ENCODE measurements around the gene SYPL1. TPM values are rescaled to one million over a fixed set of nuclear protein-coding genes. Genes with fewer than 3 reads are reported as not detected.

Gene SYPL1
- total and polyA plus RNA-seq, 2 donors (not counting 3 experiments of a cell fraction or from before 2014, with no cell fraction given), result 59.8 to 67.1 TPM

GRCh38 chr7:106125417-106125816 is 13.3 kb upstream of the SYPL1 start:
- Histone ChIP-seq H3K4me3 (replicated peaks in 1 of 3; ENCODE audit: insufficient read depth in 1 of 3, low read depth in 1 of 3, low read length in 3 of 3) (no peak overlapping the region), H3K36me3 (ENCODE audit: control insufficient read depth in 2 of 2, extremely low read depth in 1 of 2, insufficient read depth in 2 of 2, low read length in 2 of 2) (no peaks in the 10 kb centered on the region), H3K4me1 (ENCODE audit: control insufficient read depth, extremely low read depth, insufficient read depth, low read length) (peaks cover 8% of the 10 kb centered on the region), H4K20me1 (replicated peaks; ENCODE audit: control insufficient read depth, extremely low read depth, insufficient read depth, low read length) (no peaks in the 10 kb centered on the region), H3K9me1 (replicated peaks; ENCODE audit: control insufficient read depth, extremely low read depth, insufficient read depth, low read length) (no peaks in the 10 kb centered on the region), H3K27me3 (ENCODE audit: control insufficient read depth in 2 of 2, insufficient read depth in 2 of 2, low read length in 2 of 2) (peaks cover 1 to 9% of the 10 kb centered on the region in 2 experiments), H3K27ac (ENCODE audit: insufficient read depth, low read depth, low read length) (no peak overlapping the region), H2AFZ (ENCODE audit: low read depth, low read length) (no peak overlapping the region), H3K79me2 (ENCODE audit: control insufficient read depth, insufficient read depth, low read length) (no peaks in the 10 kb centered on the region), H3K4me2 (ENCODE audit: insufficient read depth, low read length) (no peak overlapping the region), H3K9me3 (replicated peaks; ENCODE audit: control insufficient read depth, insufficient read depth, low read length) (no peaks in the 10 kb centered on the region), H3K9ac (replicated peaks; ENCODE audit: extremely low read depth, insufficient read depth, low read length) (no peak overlapping the region)
- DNase-seq (ENCODE audit: low read depth, low spot score) (no peak), FAIRE-seq (no peak)
- ChIA-PET POLR2A (no interaction called here), CTCF (interaction anchor here (1.4 to 2.6 kb wide), 4 partner anchors 9 to 69 kb away, joined by 4 to 9 read pairs (median 6); no protein-coding TSS in a partner anchor)
- intact Hi-C loops (cut with micrococcal nuclease), result no loop called here
- TF ChIP-seq, protein P1, sequence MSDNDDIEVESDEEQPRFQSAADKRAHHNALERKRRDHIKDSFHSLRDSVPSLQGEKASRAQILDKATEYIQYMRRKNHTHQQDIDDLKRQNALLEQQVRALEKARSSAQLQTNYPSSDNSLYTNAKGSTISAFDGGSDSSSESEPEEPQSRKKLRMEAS (IDR thresholded peaks at IDR 0.05; ENCODE audit: insufficient read depth, insufficient read length), result no peak
- TF ChIP-seq EZH2 (IDR thresholded peaks at IDR 0.05; ENCODE audit: borderline replicate concordance, low read depth, low read length, severe bottlenecking) (no peak), CTCF (IDR thresholded peaks at IDR 0.05; ENCODE audit: extremely low read depth in 1 of 2, insufficient read depth in 1 of 2, low read depth in 1 of 2, low read length in 2 of 2) (no peak), POLR2AphosphoS5 (IDR thresholded peaks at IDR 0.05; ENCODE audit: insufficient read depth, low read depth, low read length) (no peak), MYC (IDR thresholded peaks at IDR 0.05; ENCODE audit: low read depth, low read length) (no peak), JUN (IDR thresholded peaks at IDR 0.05; ENCODE audit: borderline replicate concordance, insufficient read depth, insufficient read length, low read depth) (no peak), POLR2A (IDR thresholded peaks at IDR 0.05; ENCODE audit: low read depth, low read length) (no peak), GATA2 (IDR thresholded peaks at IDR 0.05; ENCODE audit: insufficient read depth, insufficient read length, low read depth, low read length) (no peak), FOS (IDR thresholded peaks at IDR 0.05; ENCODE audit: borderline replicate concordance, insufficient read depth, low read length) (no peak)
- dilution Hi-C loops (cut with MboI; ENCODE audit: extremely low pct_ligation_motif_present, low sequenced_read_pairs), result no loop called here
- no TSS peak for BruUV-seq (replicated peaks)

Measured in endothelial cell of umbilical vein (primary cell).